DMS153 treated with DMSO at 0.1 percent for 48 hours (cell line): ENCODE results near the gene ITGA7.
A peak's percentile ranks its signal among the peaks of the same experiment; 100 is the strongest.

Experiments used
- DNase-seq: peaks from one replicate; lab custom pipeline; 2025; ENCODE audit not compliant: unreplicated experiment; lab: John Stamatoyannopoulos, UW

ITGA7 gene, protein sequence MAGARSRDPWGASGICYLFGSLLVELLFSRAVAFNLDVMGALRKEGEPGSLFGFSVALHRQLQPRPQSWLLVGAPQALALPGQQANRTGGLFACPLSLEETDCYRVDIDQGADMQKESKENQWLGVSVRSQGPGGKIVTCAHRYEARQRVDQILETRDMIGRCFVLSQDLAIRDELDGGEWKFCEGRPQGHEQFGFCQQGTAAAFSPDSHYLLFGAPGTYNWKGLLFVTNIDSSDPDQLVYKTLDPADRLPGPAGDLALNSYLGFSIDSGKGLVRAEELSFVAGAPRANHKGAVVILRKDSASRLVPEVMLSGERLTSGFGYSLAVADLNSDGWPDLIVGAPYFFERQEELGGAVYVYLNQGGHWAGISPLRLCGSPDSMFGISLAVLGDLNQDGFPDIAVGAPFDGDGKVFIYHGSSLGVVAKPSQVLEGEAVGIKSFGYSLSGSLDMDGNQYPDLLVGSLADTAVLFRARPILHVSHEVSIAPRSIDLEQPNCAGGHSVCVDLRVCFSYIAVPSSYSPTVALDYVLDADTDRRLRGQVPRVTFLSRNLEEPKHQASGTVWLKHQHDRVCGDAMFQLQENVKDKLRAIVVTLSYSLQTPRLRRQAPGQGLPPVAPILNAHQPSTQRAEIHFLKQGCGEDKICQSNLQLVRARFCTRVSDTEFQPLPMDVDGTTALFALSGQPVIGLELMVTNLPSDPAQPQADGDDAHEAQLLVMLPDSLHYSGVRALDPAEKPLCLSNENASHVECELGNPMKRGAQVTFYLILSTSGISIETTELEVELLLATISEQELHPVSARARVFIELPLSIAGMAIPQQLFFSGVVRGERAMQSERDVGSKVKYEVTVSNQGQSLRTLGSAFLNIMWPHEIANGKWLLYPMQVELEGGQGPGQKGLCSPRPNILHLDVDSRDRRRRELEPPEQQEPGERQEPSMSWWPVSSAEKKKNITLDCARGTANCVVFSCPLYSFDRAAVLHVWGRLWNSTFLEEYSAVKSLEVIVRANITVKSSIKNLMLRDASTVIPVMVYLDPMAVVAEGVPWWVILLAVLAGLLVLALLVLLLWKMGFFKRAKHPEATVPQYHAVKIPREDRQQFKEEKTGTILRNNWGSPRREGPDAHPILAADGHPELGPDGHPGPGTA

GRCh38 chr12:55707841-55708694 lies at the start of gene ITGA7:
ITGA7 (minus strand) TSS chr12:55707904; CDS start chr12:55707682, 222 bp downstream.
- no peak for DNase-seq

- DNase-seq: no peak
These were observed 47.5 kb upstream of the ITGA7 start for GRCh38 chr12:55755246-55755645.

- no peak for DNase-seq
These were observed 40.7 kb upstream of the ITGA7 start for GRCh38 chr12:55748230-55748993.

- DNase-seq: no peak
These were observed 39.2 kb upstream of the ITGA7 start for GRCh38 chr12:55746913-55747231.

DNA sequence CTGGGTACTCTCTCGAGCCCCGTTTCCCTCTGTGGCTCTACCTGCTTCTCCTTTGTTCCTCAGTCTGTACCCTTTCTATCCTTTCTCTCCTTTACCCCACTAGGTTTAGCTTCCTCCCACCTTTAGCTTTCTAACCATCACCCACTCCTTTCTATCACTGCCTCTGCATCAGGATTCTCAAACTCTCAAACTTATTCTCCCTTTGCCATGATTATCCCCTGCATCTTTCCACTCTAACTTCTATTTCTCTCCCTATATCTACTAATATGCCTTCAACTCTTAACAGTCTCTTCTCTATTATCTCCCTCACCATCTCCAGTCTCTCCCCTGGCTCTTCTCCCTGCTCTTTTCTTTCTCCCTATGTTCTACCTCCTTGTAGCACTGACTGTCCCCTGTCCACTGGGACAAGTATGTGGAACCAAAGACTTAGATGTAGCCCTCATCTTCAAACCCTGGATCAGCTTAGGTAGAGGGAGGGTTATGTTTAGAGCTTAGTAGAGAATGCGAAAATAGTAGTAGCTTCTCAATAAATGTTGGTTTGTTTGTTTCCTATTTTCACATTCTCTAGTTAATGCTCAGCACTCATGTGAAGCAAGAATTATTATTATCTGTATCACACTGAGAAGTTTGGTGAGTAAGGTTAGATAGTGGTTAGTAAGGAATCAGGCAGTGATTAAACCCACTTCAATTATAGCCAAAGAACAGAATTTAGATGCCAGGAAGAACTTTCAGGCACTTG lies 38.6 kb upstream of the ITGA7 start:
- no peak for DNase-seq

DNA sequence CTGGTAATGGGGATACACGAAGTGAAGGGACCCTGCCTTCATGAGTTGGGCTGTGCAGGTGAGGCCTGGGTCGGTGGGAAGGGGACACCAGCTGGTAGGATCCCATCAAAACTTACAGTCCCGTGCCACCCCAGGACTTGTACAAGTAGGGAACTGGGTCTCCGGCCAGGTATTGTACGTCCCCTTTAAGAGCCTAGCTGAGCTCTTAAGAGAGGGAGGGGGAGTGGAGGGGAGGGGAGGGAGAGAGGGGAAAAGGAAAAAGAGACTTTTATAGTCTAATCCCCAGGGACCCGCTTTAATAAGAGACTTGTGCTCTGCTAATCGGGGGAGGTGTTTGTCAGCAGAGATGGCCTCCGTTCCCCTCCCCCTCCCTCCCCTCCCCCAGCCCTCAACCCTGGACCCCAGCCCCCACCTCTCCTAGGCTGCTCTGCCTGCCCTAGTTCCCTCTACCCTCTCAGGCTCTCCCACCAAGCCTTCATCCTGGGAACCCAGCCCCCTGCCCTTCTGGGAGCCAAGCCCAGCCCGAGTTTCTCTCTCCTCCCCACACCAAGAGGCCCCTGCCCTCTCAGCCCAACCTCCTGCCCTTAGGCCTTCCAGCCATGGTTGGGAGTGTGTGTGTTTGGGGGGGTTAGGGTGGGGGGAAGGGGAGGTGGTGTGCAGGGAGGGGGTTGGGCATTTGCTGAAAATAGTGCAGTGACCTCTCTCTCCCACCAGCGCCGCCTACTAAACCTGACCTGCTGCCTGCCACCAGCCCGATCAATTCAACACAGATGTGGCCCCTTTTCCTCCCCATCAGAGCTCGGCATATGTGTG lies 37.9 kb upstream of the ITGA7 start:
- DNase-seq: peak; percentile 87

DNA sequence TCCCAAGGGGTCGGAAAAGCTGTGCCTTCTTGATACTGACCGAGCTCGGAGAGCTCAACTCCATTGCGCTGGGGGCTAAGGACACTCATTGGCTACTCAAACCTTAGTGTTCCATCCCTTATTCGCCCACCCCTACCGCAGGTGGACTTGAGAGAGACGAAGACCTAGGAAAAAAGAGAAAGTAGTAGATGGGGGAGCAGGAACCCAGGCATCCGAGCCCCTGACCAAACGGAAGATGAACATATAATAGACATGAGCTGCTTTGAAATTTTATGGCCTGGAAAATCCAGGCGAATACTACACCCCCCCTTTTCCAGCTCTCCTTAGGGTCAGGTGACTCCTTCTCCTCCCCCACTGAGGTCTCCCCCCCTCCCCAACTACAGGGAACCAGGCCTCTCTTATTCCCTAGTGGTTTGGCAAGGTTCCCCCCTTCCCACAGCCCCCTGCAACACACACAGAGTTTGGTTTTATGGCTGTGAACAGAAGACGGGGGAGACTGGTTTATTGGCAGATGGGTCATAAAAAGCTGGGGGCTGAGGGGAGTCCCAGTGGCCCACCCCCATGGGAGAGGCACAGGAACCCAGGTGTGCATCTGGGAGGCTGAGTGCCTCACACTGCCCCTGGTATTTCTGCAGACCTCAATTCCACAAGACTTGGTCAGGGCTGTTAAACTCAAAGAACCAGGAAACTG lies 36.8 kb upstream of the ITGA7 start:
- DNase-seq: no peak

DNA sequence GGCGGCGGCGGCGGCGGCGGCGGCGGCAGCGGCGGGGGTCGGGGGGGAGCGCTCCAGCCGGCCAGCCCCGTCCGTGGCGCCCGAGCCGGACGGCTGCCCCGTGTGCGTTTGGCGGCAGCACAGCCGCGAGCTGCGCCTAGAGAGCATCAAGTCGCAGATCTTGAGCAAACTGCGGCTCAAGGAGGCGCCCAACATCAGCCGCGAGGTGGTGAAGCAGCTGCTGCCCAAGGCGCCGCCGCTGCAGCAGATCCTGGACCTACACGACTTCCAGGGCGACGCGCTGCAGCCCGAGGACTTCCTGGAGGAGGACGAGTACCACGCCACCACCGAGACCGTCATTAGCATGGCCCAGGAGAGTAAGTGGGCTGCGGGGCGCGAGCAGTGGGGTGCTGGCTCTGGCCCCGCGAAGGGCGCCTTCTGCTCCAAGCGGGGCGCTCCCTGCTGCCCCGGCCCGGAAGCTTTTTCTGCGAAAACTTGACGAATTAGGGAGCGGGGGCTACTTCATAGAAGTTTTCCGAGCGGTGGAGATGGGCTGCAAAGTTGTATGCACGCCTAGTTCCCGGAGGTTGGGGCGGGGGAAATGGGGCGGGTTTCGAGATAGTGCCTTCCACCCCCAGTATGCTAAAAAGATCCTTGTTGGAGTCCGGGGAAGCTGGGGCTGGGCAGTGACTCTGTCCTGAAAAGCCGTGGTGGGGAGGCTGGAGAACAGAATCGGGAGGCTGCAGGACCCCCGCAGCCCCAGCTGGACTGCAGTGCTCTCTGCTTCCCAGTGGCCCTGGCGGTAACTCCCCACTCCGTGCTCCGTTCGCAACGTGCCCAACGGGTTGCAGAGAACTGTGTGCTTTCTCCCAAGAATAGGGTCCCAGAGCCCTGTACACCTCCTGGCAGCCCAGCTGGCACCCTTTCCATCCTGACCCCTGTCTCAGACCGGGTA lies 36.0 kb upstream of the ITGA7 start:
- no peak for DNase-seq

DNA sequence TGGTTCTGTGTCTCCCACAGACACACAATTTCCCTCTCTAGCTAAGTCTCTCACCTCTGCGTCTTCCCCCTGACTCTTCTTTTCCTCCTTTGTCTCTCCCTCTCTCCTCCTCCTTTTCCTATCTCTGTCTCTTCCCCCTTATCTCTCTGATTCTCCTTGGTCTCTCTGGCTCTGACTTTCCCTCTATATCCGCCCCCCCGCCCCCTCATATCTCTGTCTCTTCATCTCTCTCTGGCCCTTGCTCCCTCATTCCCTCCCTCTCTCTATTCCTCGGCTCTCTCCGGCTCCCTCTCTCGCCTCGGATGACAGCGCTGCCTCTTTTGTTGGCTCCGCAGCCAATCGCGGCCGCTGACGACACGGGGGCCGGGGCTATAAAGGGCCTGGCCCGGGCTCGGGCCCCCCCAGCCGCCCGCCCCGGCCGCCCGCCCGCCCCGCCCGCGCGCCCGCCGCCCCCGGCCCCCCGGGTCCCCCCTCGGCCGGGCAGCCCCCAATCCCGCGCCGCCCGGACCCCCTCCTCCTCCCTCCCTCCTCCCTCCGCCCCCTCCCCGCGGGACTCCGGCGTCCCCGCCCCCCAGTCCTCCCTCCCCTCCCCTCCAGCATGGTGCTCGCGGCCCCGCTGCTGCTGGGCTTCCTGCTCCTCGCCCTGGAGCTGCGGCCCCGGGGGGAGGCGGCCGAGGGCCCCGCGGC lies 35.2 kb upstream of the ITGA7 start, which contains the start of gene GDF11:
TSS of gene GDF11 (plus strand) at position 404 of the 687 bp plus-strand sequence. CDS start at position 599, 195 bp downstream.
- peak; percentile 56 for DNase-seq

DNA sequence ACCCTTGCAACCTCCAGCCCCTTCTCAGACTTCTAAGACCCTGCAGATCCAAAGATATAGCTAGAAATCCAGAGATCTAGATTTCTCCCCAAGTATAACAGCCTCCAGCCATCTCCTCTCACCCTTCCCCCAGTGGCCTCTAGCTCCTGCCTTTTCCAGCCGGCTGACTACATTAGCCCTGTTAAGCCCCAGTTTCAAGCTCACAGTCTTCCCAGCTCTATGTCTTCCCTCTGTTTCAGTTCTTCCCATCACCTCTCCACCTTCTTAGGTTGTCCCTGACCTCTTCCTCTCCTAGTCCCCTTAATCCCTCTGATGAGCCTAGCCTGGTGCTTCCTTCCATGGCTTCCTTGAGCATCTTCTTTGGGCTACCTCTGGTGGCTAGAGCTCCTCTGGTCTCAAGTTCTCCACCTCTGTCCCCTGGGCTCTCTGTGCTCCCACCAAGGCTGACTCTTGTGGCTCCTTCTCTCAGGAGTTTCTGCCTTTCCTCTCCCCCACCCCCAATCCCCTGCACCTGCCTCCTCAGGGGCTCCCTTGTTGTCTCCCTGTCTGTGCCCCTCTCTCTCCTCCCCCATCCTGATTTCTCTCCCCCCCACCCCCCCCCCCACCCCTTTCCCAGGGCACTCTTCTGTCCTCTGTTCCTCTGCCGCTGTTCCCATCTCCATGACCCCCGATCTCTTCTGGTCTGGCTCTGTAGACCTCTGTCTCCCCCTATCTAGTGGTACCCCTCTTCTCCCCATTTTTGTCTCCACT lies 34.4 kb upstream of the ITGA7 start:
- DNase-seq: no peak

GRCh38 chr12:55739025-55739378 lies 31.3 kb upstream of the ITGA7 start:
- no peak for DNase-seq

GRCh38 chr12:55738123-55739024 lies 30.7 kb upstream of the ITGA7 start:
- DNase-seq: peak; percentile 76

DNA sequence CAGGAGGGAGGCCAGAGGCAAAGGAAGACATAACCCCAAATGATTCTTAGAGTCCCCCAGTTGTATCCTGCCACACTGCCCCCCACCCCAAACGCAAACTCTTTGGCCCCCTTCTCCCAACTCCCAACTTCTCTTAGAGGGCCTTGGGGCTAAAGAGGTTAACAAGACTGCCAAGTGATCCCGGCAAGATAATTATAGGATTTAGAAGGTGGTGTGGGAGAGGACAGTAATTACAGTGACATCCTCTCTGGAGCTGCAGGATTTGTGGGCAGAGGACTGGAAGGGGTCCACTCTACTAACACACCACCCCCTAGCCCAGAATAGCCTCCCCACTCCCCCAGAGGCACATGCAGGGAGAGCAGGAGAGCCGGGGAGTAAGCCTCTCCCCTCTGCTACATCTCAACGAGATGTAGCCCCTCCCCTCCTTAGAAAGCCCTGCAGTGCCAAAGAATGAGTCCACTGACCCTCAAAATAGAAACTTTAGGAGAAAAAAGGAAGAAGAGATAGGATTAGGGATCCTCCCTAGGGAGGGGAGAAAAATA lies 29.9 kb upstream of the ITGA7 start:
- DNase-seq: no peak
